Lung (tissue), 12 donors: Measurements from ENCODE around the gene KCTD16. TPM values are rescaled to one million over a fixed set of nuclear protein-coding genes. Genes with fewer than 3 reads are reported as not detected.

Experiments used
- ATAC-seq: fragments of 200-7000 bp; cut with Tn5 transposase; one replicate; pipeline ENCODE4 v1.9.1; 2020; ENCODE audit warnings: moderate number of reproducible peaks; ENCODE audit not compliant: insufficient read depth, low FRiP score
- DNase-seq, 3 donors: peaks; one replicate each; pipeline ENCODE4 v3.0.0-alpha.2; 2013 to 2017
- H3K27ac ChIP-seq, 2 donors: one replicate each; pipeline ENCODE4 v1.5.1; 2013; ENCODE audit warnings: mild to moderate bottlenecking in 2 of 2, moderate library complexity in 2 of 2, control low read depth in 1 of 2, inconsistent platforms in 1 of 2, low read depth in 1 of 2, low read length in 1 of 2
- H3K27me3 ChIP-seq, 3 donors: one replicate each; pipeline ENCODE4 v1.5.1; 2013; ENCODE audit warnings: low read length in 2 of 3; ENCODE audit not compliant: control insufficient read depth in 3 of 3, insufficient read depth in 3 of 3
- H3K36me3 ChIP-seq, 4 donors: one replicate each; pipeline ENCODE4 v1.5.1; 2013; ENCODE audit warnings: low read length in 4 of 4, mild to moderate bottlenecking in 1 of 4, moderate library complexity in 1 of 4; ENCODE audit not compliant: control insufficient read depth in 4 of 4, insufficient read depth in 4 of 4
- H3K4me1 ChIP-seq, 5 donors: one replicate each; pipeline ENCODE4 v1.5.1; 2013; ENCODE audit warnings: low read length in 5 of 5, mild to moderate bottlenecking in 2 of 5, moderate library complexity in 1 of 5; ENCODE audit not compliant: control insufficient read depth in 5 of 5, insufficient read depth in 5 of 5
- H3K4me3 ChIP-seq: one replicate; pipeline ENCODE4 v1.5.1; 2013; ENCODE audit warnings: mild to moderate bottlenecking, control low read depth, moderate library complexity
- H3K9ac ChIP-seq, 2 donors: one replicate each; pipeline ENCODE4 v1.5.1; 2013; ENCODE audit warnings: low read length in 2 of 2, control low read depth in 1 of 2; ENCODE audit not compliant: insufficient read depth in 1 of 2
- H3K9me3 ChIP-seq, 4 donors: one replicate each; pipeline ENCODE4 v1.5.1; 2013; ENCODE audit warnings: low read length in 3 of 4, mild to moderate bottlenecking in 1 of 4, moderate library complexity in 1 of 4; ENCODE audit not compliant: control insufficient read depth in 4 of 4, insufficient read depth in 3 of 4
- WGBS, 2 donors: extraction: QIAGEN DNeasy Blood & Tissue Kit; methylation state at CpG; one replicate each; pipeline ENCODE4 v1.1.7; 2013; 5-methylcytosine and 5-hydroxymethylcytosine counted together
- polyA plus RNA-seq, 2 donors: library from polyadenylated mRNA; stranded (reverse); fragments of 200-250 nt; gene quantifications; one replicate each; pipeline ENCODE4 v1.2.1, GENCODE V29; 2013
- total RNA-seq, 2 donors: library from RNA; depleted of rRNA in 1 of 2; stranded (reverse); fragments of >200 nt in 1 of 2; gene quantifications; one replicate each; pipeline ENCODE4 v1.2.1, GENCODE V29; 2014 to 2021
- TF ChIP-seq, protein P1 (sequence below): IDR thresholded peaks from 2 replicates; pipeline ENCODE4 v1.5.1; 2012; ENCODE audit warnings: mild to moderate bottlenecking; ENCODE audit errors: control extremely low read depth, extremely low read depth
- donor health status: control.
- donor health status: control.
- donor health status: Bipolar disorder and iron deficiency.
- donor health status: healthy.
- donor health status: DM: yes; HTN: yes; CAD: no.

KCTD16 gene
- total and polyA plus RNA-seq, 4 donors: 0.07 to 0.63 (median 0.27) TPM

DNA sequence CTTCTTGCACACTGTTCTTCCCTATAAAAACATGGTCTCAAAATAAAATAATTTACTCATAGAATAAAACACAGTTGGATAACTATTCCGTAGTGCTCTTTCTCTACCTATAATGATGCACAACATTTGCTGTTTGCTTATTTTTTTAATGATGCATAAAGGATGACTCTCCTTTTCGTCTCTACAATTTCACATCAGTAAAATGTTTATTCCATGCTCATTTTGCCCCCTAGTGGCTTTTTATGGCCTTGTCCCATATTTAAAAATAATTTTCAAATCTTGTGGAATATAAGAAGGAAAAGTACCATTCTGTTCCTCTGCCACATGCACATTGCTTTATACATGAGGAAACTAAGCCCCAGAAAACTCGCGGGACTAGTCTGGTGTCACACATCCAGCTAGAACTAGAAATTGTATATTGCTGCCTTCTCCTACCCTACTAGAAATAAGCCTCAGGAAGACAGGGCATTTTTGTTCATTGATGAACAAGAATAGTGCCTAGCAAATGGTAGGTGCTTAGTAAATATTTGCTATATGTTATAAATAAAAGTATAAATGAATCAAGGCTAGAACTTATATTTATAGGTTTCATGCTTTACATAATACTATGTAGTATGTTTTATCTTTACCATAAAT lies 12.7 kb downstream of the KCTD16 start:
- 18 to 25% methylated on average over 4 of the region's 4 CpGs for whole genome bisulfite sequencing, 2 donors
- H3K4me1 ChIP-seq: peaks cover 0 to 19% (median 8%) of the 10 kb centered on the region in 5 donors
- H3K36me3 ChIP-seq: no peaks in the 10 kb centered on the region
- ATAC-seq: no peak
- H3K4me3 ChIP-seq: no peak overlapping the region
- DNase-seq: peak in 2 of 3 donors; percentile 60 to 62
- no peaks in the 10 kb centered on the region for H3K9me3 ChIP-seq
- no peak overlapping the region for H3K27ac ChIP-seq
- H3K27me3 ChIP-seq: no peaks in the 10 kb centered on the region
- TF ChIP-seq, protein P1, sequence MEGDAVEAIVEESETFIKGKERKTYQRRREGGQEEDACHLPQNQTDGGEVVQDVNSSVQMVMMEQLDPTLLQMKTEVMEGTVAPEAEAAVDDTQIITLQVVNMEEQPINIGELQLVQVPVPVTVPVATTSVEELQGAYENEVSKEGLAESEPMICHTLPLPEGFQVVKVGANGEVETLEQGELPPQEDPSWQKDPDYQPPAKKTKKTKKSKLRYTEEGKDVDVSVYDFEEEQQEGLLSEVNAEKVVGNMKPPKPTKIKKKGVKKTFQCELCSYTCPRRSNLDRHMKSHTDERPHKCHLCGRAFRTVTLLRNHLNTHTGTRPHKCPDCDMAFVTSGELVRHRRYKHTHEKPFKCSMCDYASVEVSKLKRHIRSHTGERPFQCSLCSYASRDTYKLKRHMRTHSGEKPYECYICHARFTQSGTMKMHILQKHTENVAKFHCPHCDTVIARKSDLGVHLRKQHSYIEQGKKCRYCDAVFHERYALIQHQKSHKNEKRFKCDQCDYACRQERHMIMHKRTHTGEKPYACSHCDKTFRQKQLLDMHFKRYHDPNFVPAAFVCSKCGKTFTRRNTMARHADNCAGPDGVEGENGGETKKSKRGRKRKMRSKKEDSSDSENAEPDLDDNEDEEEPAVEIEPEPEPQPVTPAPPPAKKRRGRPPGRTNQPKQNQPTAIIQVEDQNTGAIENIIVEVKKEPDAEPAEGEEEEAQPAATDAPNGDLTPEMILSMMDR: peak; percentile 53
- H3K9ac ChIP-seq: no peak overlapping the region

DNA sequence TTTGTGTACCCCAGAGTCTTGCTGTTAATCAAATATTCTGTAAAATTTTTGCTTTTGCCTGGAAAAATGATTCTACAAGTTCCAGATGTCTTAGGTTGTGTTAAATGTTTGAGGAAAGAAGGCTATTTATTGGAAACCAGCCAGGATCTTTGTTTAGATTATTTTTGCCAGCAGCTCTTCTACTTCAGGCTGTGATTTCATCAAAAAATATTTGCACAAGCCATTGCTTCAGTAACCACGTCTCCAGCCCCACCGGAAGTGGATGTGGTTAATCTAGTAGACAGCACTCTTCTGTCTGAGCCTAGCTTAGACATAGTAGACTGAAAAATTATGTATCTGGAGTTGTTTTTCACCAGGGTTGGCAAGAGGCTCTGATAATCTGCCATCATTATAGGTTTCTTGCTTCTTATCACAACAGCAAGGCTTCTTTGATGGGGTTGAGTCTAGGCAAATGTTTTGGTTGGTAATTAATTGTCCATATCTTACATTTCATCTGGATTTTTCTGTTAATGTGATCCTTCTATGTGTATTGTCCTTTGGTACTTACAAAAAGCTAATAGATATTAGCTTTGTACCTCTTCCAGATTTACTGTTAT lies 17.1 kb downstream of the KCTD16 start:
- Histone ChIP-seq H3K4me3 (no peak overlapping the region), H3K9ac (peak overlapping the region in 1 of 2 donors; percentile 1), H3K36me3 (no peaks in the 10 kb centered on the region), H3K27me3 (no peaks in the 10 kb centered on the region), H3K9me3 (no peaks in the 10 kb centered on the region), H3K27ac (no peak overlapping the region), H3K4me1 (peaks cover 0 to 33% (median 13%) of the 10 kb centered on the region in 5 donors)
- ATAC-seq: peak; percentile 56
- 0 to 1% methylated on average over 2 of the region's 2 CpGs for WGBS, 2 donors
- TF ChIP-seq, protein P1: no peak
- DNase-seq: peak; percentile 85 to 98 (median 97)

DNA sequence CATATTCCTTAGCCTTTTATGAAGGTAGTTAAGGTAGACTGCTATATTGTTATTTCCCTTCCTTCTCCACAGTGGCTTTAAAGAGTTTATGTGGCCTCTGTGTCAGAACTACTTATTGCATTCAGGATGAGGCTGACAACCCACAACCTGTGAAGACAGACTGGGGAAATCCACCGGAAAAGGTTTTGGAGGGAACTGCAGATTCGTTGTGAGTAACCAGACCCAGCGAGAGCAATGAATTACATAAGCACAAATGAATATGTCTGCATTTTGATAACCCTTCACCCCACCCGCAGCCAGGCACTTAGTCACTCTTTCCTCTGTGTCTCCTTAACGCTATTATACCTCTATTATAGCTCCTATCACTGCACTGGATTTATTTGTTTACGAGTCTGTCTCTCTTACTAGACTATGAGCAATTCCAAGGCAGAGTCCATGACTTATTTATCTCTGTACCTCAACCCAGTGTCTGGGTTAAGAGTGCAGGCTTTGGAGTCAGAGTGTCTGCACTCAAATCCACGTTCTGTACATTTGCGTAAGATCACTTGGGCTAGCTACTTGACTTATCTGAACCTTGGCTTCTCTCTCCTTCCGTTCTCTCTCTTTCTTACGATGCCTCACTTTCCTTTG lies 19.2 kb downstream of the KCTD16 start:
- WGBS, 2 donors: 35 to 38% methylated on average over 10 of the region's 10 CpGs

More for the DNA sequence above, 19.2 kb downstream of the KCTD16 start:
- no peak overlapping the region for H3K9ac ChIP-seq
- H3K4me3 ChIP-seq: no peak overlapping the region
- TF ChIP-seq, protein P1: no peak
- H3K9me3 ChIP-seq: no peaks in the 10 kb centered on the region
- no peaks in the 10 kb centered on the region for H3K36me3 ChIP-seq
- H3K27me3 ChIP-seq: no peaks in the 10 kb centered on the region
- ATAC-seq (peak; percentile 51), DNase-seq (no peak)
- peaks cover 0 to 33% (median 13%) of the 10 kb centered on the region in 5 donors for H3K4me1 ChIP-seq
- no peak overlapping the region for H3K27ac ChIP-seq
